SHP77 (cell line): ENCODE data around the gene TRMT44.

Experiments
- DNase-seq, 2 experiments: peaks; one replicate each; lab custom pipeline; 2025; lab: John Stamatoyannopoulos, UW

TRMT44 gene

GRCh38 chr4:8513931-8514330 lies 73.4 kb downstream of the TRMT44 start:
- no peak for DNase-seq

DNA sequence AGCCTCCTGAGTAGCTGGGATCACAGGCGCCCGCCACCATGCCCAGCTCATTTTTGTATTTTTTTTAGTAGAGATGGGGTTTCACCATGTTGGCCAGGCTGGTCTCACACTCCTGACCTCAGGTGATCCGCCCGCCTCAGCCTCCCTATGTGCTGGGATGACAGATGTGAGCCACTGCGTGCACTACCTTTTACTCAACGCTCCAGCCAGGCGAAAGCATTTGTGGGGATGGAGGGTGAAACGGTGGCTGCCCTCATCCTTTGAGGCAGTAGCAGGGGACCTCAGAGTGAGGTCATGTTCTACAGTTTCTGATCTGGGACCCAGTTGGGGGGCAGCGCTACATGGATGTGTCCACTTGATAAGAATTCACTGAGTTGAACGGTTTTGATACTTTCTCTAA lies 73.8 kb downstream of the TRMT44 start:
- no peak for DNase-seq

DNA sequence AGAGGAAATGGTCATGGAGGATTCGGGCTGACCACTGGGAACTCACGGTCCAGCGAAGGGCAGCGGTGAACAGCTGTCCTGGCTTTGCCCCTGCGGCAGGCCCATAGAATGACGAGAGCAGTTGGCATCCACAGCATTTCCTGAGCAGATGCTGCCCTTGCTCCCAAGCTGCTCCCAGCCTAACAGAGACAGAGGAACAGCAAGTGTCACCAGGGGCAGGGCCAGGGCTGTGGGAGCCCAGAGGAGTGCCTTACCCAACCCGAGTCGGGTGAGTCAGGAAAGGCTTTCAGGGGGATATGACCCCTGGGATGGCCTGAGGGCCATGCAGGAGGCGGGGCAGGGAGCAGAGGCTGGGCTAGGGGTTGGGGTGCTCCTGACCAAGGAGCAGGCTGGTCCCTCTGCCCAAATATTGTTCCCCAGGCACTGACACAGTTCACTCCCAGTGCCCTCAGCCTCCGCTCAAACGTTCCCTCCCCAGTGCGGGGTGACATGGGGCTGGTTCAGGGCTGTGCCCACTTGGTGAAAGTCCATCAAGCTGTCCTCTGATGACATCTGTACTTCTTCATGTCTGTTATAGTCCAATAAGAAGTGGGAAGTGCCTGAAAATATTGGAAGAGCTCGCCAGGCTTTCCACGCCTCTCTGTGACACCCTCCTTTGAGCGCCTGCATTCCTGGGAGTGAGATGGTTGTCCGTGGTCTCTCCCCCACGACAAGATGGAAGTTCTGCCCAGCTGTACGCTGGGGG lies 74.9 kb downstream of the TRMT44 start:
- DNase-seq, result no peak

GRCh38 chr4:8516061-8516573 lies 75.5 kb downstream of the TRMT44 start:
- no peak for DNase-seq

- no peak for DNase-seq
These were observed 76.5 kb downstream of the TRMT44 start for GRCh38 chr4:8516996-8517550.

GRCh38 chr4:8517946-8518345 lies 77.4 kb downstream of the TRMT44 start:
- no peak for DNase-seq

GRCh38 chr4:8522160-8523120 lies 81.9 kb downstream of the TRMT44 start:
- no peak for DNase-seq

DNA sequence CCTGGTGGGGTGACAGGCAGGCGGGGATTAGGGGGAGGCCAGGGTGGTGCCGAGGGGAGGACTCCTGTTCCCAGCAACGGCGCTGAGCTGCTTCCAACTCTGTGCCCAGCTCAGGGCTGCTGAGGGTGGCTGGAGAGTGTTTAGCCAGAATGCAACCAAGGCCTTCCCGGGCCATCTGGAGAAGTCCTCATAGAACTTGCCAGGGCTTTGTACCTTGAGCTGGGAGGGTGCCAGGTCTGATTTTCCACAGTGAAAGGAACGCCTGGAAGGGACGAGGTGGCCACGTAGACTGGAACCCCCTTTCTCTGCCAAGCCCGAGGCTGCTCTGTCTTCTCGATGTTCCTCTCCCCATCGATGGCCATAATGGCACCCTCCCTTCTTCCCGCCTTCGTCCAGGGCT lies 82.6 kb downstream of the TRMT44 start:
- no peak for DNase-seq

- no peak for DNase-seq
These were observed 83.2 kb downstream of the TRMT44 start for GRCh38 chr4:8523766-8524165.

GRCh38 chr4:8524595-8525382 lies 84.2 kb downstream of the TRMT44 start:
- DNase-seq, result no peak

- DNase-seq, result no peak
These were observed 85.0 kb downstream of the TRMT44 start for GRCh38 chr4:8525383-8526120.
